GM12801 (cell line): ENCODE measurements around the gene SASH1.

Source experiments
- CTCF ChIP-seq: IDR thresholded peaks from one replicate; pipeline ENCODE4 v1.5.1; 2011; ENCODE audit warnings: control low read depth; ENCODE audit not compliant: insufficient read length; ENCODE audit errors: extremely low read depth

SASH1 gene

GRCh38 chr6:148593130-148593812 is 250.6 kb downstream of the SASH1 start:
- no peak for TF ChIP-seq CTCF

- no peak for TF ChIP-seq CTCF
Observed at GRCh38 chr6:148593813-148594170, 251.2 kb downstream of the SASH1 start.

- TF ChIP-seq CTCF, result no peak
Observed at GRCh38 chr6:148595550-148595949, 252.9 kb downstream of the SASH1 start.

- TF ChIP-seq CTCF, result no peak
Observed at GRCh38 chr6:148596891-148597455, 254.3 kb downstream of the SASH1 start.

- no peak for TF ChIP-seq CTCF
Observed at GRCh38 chr6:148598724-148599123, 256.1 kb downstream of the SASH1 start.

GRCh38 chr6:148599967-148600426 is 257.4 kb downstream of the SASH1 start:
- no peak for TF ChIP-seq CTCF
